HG03196 (cell line): ENCODE measurements around the gene CIAO3.
"Not testable (repeated sequence)": the region's sequence is repeated elsewhere in the genome, so short reads cannot be mapped to it uniquely, and the experiment has no call there.

Source experiments
- ATAC-seq: cut with Tn5 transposase; IDR thresholded peaks from one replicate; pipeline ENCODE4 v1.9.1; 2021; ENCODE audit not compliant: unreplicated experiment

CIAO3 gene

DNA sequence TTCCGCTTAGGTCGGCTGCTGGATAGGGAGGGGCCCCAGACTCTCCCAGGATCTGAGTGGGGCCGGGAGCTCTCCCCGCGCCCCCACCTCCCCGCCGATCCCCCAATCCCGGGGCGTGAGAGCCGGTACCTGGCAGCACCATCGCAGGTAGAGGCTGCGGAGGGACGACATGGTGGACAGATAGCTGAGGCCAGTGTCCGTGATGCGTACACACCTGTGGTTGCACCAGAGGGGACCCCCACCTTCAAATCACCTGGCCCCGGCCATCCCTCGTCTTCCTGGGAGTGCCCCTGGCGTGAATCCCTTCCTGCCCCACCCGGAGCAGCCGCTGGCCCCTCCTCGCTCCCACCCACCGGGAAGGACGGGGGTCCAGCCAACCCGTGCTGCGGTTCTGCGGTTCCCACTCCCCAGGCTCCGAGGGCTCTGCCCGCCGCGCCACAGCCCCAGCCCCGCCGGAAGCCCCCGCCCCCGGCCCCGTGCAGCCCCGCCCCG is 45.9 kb downstream of the CIAO3 start:
- ATAC-seq: no peak

- no peak for ATAC-seq
These were observed 46.5 kb downstream of the CIAO3 start for GRCh38 chr16:694187-694862.

DNA sequence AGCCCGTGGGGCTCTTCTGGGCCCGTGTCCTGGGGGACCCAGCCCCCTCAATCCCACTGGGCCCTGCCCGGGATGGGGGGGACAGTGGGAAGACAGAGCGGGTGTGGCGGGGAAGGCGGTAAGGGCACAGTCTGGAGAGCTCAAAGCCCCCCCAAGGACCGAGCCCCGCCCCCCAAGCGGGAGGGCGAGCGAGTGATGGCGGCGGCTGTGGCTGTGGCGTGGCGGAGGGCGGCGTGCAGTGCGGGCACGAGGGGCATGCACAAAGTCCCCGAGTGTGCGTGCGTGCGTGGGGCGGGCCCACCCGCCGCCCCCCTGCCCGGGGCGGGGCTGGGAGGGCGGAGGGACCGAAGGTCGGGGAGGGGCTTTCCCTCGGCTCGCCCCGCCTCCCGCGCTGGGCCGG is 47.0 kb downstream of the CIAO3 start:
- ATAC-seq: no peak

DNA sequence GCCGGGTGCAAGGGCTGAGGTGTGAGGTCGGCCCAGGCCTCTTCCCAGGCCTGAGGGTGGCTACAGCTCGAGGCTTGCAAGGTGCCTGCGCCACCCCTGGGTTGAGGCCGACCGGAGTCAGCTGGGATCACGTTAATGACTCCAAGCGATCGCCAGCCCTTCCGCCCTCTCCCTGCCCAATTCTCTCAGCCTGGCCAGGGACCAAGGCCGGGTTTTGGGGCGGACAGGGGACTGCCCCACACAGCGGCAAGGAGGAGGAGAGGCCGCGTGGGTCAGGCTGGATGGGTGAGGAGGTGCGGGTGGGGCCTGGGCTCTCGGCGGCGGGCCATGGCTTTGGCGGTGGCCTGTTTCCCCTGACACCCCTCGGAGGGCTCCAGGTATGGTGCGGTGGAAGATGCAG is 47.4 kb downstream of the CIAO3 start:
- no peak for ATAC-seq

DNA sequence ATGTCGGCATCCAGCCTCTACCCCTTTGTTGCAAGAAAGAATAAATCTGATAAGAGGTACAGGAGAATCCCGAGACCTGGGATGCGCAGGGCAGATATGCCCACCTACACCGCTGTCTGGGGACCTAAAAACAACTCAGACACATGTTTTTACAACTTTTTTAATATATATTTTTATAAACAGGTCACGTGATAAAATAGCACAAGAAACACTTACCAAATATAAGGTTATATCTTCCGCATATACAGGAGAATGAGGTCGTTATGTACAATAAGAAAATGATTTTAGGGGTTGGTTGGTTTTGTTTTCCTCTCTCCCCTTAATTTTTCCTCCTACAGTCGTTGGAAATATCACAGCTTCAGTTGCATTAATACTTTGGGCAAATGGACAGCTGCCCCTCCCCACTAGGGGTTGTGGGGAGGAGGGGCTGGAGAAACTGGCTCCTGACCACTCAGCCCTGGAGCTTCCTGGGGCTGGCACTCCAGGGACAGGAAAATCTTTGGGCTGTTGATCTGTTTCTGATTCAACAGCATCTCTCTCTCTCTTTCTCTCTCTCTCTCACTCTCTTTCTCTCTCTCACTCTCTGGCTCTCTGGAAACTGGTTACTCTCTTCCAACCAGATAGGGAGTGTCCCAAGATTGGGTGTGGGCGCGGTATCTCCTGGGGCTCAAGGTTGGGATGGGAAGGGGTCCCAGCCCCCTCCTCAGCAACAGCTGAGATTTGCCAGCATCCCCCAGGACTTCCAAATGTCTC is 48.3 kb downstream of the CIAO3 start:
- no peak for ATAC-seq

DNA sequence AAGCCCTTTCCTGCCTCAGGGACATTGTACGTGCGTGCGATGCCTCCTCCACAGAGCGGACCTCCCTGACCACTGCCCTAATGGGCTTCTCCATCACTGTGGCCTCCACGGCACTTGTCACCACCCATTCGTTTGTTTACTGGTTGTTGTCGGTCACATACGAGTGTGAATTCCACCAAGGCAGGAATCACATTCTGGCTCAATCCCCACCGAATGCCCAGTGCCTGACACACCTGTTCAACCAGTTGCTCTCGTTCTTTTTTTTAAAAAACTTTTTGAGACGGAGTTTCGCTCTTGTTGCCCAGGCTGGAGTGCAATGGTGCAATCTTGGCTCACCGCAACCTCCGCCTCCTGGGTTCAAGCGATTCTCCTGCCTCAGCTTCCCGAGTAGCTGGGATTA is 49.6 kb downstream of the CIAO3 start:
- ATAC-seq: not testable (repeated sequence)

GRCh38 chr16:689175-689897 is 51.5 kb downstream of the CIAO3 start:
- ATAC-seq: no peak

DNA sequence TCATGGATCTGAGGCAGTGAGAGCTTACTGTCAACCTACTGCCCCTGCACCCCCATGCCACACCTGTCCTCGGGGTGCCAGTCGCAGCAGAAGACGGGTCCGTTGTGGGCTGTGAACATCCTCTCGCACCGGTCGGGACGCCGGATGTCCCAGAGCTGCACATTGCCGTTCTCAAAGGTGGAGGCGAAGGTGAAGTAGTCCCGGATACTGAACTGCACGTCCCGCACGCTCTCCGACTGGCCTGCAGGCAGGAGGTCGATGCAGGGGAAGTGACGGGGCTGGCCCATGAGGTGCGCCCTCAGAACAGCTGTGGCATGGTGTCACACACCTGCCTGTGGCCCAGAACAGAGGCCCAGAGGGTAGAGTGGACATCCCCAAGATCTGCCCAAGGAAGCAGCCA is 53.3 kb downstream of the CIAO3 start:
- ATAC-seq: no peak

DNA sequence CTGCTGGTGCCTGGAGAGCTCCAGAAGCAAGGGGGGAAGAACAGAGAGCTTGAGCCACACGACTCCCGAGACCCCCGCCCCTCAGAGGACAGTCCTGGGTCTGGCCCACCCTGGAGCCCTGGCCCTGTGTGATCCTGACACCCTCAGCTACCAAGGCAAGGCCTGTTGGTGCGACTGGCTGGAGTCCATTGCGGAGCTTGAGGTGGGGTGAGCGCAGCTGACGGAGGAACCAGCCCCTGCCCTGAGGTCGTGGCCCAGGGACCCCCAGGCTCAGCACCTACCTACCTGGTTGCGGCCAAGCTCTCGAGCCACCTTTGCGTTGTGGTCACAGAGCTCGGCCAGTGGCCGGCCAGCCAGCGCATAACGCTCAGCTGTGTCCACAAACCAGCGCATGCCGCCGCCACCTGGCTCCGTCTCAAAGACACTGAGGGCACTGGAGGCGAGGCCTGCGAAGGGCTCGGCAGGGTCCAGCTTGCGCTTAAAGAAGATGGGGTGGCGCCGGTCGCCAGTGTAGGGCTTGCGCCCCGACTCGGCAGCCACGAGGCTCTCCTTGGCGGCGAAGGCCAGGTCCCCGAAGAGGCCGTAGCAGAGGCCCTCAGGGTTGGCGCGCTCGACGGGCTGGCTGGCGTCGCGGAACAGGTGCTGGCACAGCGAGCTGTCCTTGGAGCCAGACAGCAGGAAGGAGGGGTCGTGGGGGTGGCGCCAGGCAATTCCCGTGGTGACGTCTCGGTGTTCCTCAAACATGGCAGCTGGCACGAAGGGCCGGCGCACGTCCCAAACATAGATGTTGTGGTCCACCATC is 54.1 kb downstream of the CIAO3 start:
- no peak for ATAC-seq

DNA sequence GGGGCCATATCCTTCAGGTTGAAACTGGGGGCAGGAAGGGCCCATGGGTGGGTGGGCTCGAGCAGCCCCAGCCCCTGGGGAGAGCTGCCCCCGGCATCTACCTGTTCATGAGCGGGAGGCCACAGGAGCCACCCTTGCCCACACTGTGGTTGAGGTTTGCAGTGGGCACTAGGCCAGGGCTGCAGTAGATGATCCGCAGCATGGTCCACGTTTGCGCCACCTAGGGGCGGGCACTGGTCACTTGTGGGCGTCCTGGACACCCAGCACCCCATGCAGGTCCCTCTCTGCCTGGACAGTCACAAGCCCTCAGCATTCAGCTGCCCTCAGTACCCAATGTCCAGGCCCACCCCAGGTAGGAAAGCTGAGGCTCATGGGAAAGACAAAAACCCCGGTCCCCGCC is 54.8 kb downstream of the CIAO3 start:
- no peak for ATAC-seq

DNA sequence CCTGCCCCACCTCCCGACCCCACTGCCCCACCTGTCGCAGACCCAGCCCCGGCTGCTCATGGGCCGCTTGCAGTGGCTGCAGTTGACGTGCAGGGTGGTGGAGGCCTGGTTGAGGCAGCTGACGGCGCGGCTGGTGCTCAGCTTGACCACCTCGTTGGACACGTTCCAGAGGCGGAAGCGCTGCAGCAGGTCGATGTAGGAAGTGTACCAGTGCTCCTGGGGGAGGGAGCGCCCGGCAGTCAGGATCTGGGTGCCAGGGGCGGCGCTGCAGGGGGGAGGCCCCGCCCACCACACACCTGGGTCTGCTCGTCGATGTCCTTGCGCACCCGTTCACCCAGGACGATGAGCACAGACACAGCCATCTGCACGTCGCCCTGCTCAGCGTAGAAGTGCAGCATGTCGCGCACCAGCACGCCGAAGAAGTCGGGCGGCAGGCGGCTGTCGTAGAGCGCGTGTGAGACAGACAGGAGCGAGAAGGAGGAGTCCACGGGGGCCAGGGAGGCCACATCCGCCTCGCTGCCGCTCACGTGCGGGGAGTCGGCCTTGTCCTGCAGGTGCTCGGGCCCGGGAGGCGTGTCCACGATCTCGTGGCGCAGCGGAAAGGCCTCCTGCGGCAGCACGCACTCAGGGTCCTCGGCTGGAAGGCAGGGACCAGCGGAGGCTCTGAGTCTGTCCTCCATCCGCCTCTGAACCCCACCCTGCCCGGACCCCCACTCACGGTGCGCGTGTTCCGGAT is 55.7 kb downstream of the CIAO3 start:
- ATAC-seq: no peak

GRCh38 chr16:684071-684794 is 56.6 kb downstream of the CIAO3 start, which contains the start of gene JMJD8:
Gene JMJD8 (minus strand): TSS chr16:684334. CDS start chr16:684319, 15 bp downstream.
- peak; percentile 57 for ATAC-seq

GRCh38 chr16:683396-684070 is 57.3 kb downstream of the CIAO3 start:
- no peak for ATAC-seq

GRCh38 chr16:682493-683395 is 58.1 kb downstream of the CIAO3 start:
- ATAC-seq: no peak

DNA sequence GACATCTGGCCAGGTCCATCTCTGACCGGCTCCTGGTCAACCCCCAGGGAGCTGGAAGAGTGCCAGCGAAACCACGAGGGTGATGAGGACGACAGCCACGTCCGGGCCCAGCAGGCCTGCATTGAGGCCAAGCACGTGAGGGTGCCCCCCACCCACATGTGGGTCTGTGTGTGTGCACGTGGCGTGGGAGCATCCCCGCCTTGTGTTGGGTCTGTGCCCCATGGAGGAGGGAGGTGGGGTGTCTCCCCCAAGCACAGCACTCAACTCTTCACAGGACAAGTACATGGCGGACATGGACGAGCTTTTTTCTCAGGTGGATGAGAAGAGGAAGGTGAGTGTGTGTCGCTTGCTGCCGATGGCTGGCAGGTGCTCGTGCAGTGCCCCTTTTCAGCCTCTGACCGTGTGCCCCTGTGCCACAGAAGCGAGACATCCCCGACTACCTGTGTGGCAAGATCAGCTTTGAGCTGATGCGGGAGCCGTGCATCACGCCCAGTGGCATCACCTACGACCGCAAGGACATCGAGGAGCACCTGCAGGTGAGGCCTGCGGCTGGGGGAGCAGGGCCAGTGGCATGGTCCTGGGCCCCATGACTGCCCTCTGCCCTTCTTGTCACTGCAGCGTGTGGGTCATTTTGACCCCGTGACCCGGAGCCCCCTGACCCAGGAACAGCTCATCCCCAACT is 58.9 kb downstream of the CIAO3 start:
- ATAC-seq: no peak

DNA sequence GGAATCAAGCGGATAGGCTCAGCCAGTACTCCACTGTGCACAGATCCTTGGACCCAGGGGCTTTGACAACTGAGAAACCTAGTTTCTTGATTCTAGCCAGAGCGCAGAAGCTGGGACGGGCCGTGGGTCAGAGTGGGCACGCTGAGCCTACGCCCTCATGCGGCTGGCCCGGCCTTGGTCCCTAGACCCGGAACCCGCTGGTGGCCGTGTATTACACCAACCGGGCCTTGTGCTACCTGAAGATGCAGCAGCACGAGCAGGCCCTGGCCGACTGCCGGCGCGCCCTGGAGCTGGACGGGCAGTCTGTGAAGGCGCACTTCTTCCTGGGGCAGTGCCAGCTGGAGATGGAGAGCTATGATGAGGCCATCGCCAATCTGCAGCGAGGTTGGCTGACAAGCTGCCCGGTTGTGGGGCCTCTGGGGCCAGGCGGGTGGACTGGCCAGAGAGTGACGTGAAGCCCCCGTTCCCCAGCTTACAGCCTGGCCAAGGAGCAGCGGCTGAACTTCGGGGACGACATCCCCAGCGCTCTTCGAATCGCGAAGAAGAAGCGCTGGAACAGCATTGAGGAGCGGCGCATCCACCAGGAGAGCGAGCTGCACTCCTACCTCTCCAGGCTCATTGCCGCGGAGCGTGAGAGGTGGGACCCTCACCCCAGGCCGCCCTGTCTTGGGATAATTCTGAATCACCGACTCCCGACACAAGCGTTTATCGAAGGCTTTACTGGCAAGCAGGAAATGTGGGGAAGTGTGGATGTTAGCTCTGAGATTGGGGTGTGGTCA is 59.6 kb downstream of the CIAO3 start:
- ATAC-seq: no peak

GRCh38 chr16:680625-680945 is 60.2 kb downstream of the CIAO3 start:
- no peak for ATAC-seq
